Activated CD8-positive, alpha-beta memory T cell treated with anti-CD3 and anti-CD28 coated beads for 1 hour (primary cell): ENCODE results near the gene SLC39A11.
A peak's percentile ranks its signal among the peaks of the same experiment; 100 is the strongest.
"Not testable (repeated sequence)": the region's sequence is repeated elsewhere in the genome, so short reads cannot be mapped to it uniquely, and the experiment has no call there.

ENCODE experiments used
- DNase-seq, 2 donors: peaks; one replicate each; pipeline ENCODE4 v3.0.0-alpha.2; 2020; ENCODE audit warnings: low read depth in 1 of 2; ENCODE audit errors: extremely low read depth in 1 of 2

The SLC39A11 gene

GRCh38 chr17:73092523-73093135 is at the start of gene SLC39A11:
Gene SLC39A11 (minus strand): TSS chr17:73092688. CDS start chr17:73088764, 3,924 bp downstream.
- peak; percentile 64 to 79 for DNase-seq

DNA sequence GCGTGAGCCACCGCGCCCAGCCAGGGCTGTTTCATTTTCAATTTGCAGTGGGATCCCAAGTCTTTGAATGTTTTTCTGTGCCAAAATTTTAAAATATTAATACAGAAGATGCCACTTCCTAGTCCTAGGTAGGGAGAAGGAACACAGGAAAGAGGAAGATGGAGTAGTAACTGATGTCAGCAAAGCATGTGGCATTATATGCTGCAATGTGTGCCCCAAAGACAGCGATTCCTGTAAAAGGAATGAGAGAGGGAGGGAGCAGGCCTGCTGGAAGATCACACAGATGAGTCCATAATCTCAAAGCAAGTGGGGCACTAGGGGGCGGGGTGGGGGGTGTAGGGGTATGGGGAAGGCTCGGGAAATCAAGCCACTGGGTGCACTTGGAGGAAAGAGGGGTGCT is 48.9 kb upstream of the SLC39A11 start:
- DNase-seq: no peak

GRCh38 chr17:73140566-73140965 is 48.1 kb upstream of the SLC39A11 start:
- DNase-seq: no peak

- no peak for DNase-seq
Measured at GRCh38 chr17:73139296-73139695, 46.8 kb upstream of the SLC39A11 start.

GRCh38 chr17:73138541-73139138 is 46.2 kb upstream of the SLC39A11 start:
- no peak for DNase-seq

- DNase-seq: no peak
Measured at GRCh38 chr17:73137376-73137775, 44.9 kb upstream of the SLC39A11 start.

DNA sequence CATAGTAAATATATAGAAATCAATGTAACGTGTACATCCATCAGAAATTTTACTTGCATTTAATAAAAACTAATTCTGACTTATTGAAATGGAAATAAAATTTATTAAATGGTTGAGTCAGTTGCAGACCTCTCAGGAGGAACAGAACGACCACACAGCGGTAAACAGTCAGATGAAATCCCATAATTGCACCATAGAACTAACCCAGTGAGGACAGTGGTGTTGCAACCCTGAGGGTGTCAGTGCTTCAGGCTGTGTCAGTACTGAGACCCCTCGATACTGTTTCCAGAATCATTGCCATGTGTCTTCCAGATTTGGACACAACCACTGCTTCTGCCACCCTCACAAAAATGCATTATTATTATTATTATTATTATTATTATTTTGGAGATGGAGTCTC is 43.3 kb upstream of the SLC39A11 start:
- no peak for DNase-seq

DNA sequence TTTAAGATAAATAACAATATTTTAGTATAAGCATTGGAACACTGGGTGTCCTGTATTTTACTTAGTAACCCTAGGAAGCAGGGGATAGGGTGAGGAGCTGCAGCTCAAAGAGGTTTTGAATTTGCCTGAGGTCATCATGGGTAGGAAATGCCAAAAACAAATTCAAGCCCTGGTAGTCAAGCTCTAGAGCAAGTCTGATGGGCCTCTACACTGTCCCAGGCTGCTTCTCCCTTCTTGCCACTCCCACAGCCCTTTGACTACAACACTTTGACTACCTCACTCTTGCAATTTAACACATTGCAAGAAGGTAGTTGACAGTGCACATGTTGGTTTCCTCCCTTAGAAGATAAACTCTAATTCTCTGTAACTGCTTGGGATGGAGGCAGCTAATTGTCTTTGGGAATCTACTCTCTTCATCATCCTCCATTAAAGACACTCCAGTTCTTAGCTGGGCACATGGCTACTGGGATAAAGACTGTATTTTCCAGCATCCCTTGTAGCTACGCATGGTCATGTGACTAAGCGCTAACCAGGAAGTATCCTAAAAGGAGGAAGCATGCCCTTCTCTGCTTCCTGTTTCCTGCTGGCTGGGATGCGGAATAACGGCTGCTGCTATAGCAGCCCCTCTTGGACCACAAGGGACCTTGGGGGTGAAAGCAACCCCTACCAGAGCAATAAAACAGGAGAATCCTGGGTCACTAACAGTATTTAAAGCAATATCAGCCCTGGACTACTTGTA is 41.6 kb upstream of the SLC39A11 start:
- no peak for DNase-seq

GRCh38 chr17:73132085-73132492 is 39.6 kb upstream of the SLC39A11 start:
- no peak for DNase-seq

GRCh38 chr17:73131439-73131838 is 39.0 kb upstream of the SLC39A11 start:
- DNase-seq: not testable (repeated sequence)

DNA sequence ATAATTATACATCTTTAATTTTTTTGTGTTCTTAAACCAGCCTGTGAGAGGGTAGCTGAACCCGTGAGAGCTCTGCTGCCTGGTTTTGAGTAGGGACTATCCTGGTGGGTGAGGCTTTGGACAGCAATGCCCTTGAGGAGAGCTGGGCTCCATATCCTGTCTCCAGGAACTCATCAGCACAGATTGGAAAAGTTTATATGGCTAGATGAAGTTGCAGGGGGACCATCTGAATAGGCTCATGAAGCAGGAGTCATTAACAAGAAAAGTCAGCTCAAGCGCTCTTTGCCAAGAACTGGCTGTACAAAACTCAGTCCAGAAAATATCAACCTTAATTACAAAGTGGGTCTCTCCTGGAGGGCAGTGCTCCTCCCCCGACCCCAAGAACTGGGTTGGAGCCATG is 38.5 kb upstream of the SLC39A11 start:
- DNase-seq: no peak

DNA sequence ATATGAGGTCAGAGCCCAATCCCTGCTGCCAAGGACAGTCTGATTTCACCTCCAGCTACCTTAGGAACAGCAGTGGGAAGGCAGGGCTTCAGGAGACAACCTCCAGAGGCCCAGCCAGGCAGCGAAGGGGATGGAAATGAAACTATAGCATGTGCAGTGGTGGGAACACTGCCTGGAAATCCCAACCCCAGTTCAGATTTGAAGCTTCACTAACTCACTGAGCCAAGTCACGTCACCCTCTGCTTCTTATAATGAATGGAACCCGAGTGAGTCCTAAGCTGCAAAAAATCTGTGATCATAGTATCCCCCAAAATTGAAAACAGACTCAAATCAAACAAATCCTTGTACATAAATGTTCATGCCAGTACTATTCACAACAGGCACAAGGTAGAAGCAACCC is 36.0 kb upstream of the SLC39A11 start:
- DNase-seq: no peak

- no peak for DNase-seq
Measured at GRCh38 chr17:73126716-73127473, 34.4 kb upstream of the SLC39A11 start.

DNA sequence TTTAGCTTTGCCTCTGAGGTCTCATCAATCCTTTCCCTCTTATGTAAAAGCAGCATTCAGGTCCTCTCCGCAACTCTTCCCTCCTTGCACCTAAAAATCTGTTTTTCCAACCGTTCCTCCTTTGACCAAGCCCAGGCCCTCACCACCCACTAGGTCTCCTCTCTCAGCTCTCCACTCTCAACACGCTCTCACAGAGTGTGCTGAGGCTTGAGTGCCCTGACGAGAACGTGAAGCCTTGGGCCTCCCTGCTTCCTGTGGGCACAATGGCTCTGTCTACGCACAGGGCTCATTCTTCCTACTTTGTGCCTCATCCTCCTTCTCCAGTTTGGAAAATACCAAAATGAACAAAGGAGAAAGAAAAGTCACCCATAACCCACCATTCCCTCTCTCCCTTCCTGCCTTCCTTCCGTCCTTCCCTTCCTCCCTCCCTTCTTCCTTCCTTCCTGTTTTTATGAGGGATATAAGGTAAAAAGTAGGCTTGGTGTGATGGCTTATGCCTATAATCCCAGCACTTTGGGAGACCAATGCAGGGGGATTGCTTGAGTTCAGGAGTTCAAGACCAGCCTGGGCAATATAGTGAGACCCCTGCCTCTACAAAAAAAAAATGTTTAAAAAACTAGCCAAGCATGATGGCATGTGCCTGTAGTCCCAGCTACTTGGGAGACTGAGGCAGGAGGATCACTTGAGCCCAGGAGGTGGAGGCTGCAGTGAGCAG is 31.3 kb upstream of the SLC39A11 start:
- DNase-seq: no peak

DNA sequence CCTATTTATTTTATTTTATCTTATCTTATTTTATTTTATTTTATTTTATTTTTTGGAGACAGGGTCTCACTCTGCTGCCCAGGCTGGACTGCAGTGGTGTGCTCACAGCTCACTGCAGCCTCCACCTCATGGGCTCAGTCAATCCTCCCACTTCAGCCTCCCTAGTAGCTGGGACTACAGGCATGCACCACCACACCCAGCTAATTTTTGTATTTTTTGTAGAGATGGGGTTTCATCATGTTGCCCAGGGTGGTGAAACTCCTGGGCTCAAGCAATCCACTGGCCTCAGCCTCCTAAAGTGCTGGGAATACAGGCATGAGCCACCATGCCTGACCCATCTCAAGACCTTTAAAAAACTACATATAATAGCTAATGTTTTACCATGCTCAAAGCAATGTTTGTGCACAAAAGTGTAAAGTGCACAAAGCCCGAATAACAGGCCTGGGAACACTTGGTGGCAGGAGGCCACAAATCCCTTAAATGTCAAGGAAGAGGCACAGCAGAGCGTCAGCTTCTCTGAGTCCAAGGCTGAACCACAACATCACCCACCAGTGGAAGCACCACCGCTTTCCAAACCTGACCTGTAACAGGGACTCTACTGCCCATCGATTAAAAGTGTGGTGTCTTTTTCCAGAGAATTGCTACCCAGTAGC is 30.6 kb upstream of the SLC39A11 start:
- no peak for DNase-seq

DNA sequence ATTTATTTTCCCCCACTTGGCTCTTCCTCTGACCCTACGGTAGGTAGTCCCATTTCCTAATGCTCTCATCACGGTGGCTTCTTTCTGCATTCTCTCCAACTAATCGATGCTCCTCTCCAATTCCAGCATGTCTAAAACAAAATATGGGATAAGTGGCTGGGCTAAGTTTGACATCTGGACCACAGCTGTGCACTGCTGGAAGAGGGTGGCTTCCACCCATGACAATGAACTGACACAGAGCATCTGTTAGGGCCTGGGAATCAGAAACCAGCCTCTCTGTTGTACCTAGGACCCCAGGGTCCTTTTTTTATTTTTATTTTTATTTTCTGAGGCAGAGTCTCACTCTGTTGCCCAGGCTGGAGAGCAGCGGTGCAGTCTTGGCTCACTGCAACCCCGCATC is 29.0 kb upstream of the SLC39A11 start:
- DNase-seq: no peak

- DNase-seq: no peak
Measured at GRCh38 chr17:73119631-73120030, 27.1 kb upstream of the SLC39A11 start.

DNA sequence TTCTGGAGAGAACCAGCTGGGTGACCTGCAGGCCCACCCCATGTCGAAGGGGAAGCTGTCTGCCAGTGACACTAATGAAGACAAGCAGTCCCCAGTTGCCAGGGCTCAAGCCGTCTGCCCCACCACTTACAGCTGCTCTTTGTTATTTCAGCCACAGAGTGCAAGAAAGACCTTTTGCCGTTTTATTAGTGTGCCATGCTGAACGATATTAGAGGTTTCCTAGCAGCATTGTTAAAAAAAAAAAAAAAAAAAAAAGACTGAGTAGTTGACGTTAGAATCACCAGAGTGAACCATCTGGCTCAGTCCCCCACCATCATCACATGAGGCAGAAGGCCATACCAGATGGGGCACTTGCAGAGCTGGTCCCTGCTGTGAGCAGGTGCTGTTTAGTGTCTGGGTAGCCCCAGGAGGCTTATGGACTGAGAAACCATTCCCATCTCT is 26.5 kb upstream of the SLC39A11 start:
- no peak for DNase-seq

DNA sequence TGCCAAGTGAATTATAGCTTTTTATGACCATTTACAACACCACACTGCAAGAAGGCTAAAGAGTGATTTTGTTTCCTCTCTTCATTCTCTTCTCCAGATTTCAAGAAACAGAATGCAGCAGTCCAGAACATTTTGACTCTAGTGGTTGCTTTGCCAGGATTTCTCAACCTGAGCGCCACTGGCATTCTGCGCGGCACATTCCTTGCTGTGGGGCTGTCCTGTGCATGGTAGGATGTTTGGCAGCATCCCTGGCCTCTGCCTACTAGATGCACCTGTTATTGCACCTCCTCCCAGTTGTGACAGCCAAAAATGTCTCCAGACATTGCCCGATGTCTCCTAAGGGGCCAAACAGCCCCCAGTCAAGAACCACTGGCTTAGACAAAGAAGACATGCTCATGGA is 25.7 kb upstream of the SLC39A11 start:
- no peak for DNase-seq

- no peak for DNase-seq
Measured at GRCh38 chr17:73112246-73112645, 19.8 kb upstream of the SLC39A11 start.
